AG04449 (cell line): Measurements from ENCODE around the gene NPIPB8.
A peak's percentile ranks its signal among the peaks of the same experiment; 100 is the strongest.
"Not testable (repeated sequence)": the region's sequence is repeated elsewhere in the genome, so short reads cannot be mapped to it uniquely, and the experiment has no call there.

Source experiments
- CTCF ChIA-PET: fragments of 350-600 bp; formaldehyde crosslinking; extraction: SDS; loops from one replicate; lab custom pipeline; 2021; ENCODE audit warnings: antibody characterized with exemption; lab: Yijun Ruan, JAX
- POLR2A ChIA-PET: fragments of 400-600, 350-600 bp; formaldehyde crosslinking; extraction: SDS; loops from one replicate; lab custom pipeline; 2020; ENCODE audit warnings: antibody characterized with exemption, inconsistent platforms; lab: Yijun Ruan, JAX
- DNase-seq: peaks from one replicate; pipeline ENCODE4 v3.0.0-alpha.2; 2010; ENCODE audit warnings: low read depth, low spot score
- H3K4me3 ChIP-seq: 2 replicates; pipeline ENCODE4 v1.5.1; 2011; ENCODE audit warnings: low read depth, mild to moderate bottlenecking, control low read depth, low read length
- TF ChIP-seq, protein P1 (sequence below): IDR thresholded peaks from one replicate; pipeline ENCODE4 v1.5.1; 2011; ENCODE audit warnings: mild to moderate bottlenecking, moderate library complexity, low read length, control low read depth, inconsistent platforms; ENCODE audit not compliant: insufficient read depth; ENCODE audit errors: missing control alignments

Gene NPIPB8

DNA sequence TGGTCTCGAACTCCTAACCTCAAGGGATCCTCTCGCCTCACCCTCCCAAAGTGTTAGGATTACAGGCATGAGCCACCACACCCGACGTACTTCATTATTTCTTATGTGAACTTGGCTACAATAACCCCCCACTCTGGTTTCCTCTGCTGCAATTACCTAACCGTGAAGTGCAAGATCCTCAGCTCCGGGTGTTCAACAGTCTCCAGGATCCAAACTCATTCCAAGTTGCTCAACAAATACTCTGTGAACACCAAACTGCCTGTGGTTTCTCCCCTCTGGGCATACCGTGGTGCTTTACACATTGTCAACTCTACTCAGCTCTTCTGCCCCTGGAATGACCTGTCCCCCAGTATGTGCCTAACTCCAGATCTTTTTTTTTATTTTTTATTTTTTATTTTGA, 21.2 kb upstream of the NPIPB8 start:
- TF ChIP-seq, protein P1, sequence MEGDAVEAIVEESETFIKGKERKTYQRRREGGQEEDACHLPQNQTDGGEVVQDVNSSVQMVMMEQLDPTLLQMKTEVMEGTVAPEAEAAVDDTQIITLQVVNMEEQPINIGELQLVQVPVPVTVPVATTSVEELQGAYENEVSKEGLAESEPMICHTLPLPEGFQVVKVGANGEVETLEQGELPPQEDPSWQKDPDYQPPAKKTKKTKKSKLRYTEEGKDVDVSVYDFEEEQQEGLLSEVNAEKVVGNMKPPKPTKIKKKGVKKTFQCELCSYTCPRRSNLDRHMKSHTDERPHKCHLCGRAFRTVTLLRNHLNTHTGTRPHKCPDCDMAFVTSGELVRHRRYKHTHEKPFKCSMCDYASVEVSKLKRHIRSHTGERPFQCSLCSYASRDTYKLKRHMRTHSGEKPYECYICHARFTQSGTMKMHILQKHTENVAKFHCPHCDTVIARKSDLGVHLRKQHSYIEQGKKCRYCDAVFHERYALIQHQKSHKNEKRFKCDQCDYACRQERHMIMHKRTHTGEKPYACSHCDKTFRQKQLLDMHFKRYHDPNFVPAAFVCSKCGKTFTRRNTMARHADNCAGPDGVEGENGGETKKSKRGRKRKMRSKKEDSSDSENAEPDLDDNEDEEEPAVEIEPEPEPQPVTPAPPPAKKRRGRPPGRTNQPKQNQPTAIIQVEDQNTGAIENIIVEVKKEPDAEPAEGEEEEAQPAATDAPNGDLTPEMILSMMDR, result no peak
- no peak for DNase-seq
- ChIA-PET CTCF (interaction anchor here (0.7 to 0.9 kb wide), 3 partner anchors 14 to 328 kb away, joined by 3 to 4 read pairs (median 3); no protein-coding TSS in a partner anchor), POLR2A (no interaction called here)
- H3K4me3 ChIP-seq, result no peak overlapping the region

DNA sequence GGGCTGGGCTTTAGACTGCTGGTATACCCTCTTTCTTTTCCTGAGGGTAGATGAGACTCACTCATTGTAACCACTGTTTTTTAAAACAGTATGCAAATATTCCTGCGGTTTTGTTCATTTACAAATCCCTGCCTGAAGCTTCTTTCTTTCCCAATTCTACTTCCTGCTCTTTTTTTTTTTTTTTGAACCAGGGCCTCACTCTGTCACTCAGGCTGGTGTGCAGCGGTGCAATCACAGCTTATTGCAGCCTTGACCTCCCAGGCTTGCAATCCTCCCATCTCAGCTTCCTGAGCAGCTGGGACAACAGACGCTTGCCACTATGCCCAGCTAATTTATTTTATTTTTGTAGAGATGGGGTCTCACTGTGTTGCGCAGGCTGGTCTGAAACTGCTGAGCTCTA, 20.0 kb upstream of the NPIPB8 start:
- TF ChIP-seq, protein P1, result no peak

DNA sequence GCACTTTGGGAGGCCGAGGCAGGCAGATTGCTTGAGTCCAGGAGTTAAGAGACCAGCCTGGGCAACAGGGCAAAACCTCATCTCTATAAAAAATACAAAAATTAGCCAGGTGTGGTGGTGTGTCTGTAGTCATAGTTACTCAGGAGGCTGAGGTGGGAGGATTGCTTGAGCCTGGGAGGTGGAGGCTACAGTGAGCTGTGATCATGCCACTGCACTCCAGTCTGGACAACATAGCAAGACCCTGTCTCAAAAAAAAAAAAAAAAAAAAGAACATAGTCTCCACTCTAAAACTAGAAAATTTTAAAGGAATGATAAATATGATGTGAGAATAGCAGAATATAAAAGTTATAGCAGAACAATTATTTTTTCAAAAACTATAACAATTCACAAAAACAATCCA, 17.5 kb upstream of the NPIPB8 start:
- H3K4me3 ChIP-seq, POLR2A ChIA-PET, CTCF ChIA-PET: not testable (repeated sequence)

More for the DNA sequence above, 20.0 kb upstream of the NPIPB8 start:
- POLR2A ChIA-PET, result no interaction called here
- no peak for DNase-seq
- no peak overlapping the region for H3K4me3 ChIP-seq
- CTCF ChIA-PET, result interaction anchor here (0.7 kb wide), 1 partner anchor 10 kb away, joined by 3 read pairs; no protein-coding TSS in a partner anchor

DNA sequence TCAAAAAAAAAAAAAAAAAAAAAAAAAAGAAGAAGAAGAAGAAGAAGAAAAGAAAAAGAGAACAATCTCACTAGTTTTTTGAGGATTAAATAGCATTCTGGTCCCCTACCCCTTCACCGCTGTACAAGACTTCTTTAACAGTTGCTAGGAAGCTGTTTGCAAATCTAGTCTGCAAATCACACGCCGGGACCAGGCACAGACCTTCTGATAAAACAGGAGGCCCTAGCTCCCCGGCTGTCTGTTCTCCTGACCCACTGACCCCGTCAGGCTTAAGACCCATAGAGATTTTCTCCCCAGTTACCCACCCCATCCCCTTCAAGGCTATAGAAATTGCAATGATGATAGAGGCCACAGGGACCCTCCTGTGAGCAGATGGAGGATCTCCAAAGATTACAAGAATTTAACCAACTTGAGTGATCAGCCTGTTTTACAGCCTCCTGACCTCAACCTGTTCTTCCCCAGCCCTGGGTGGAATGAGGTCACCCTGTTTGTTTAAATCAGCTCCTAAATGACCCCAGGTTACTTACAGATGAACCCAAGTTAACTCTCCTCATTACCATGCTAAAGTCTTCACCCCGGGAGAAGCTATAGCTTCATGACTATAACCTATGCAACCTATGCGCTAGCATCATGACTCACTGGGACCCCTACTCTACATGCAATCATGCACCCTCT, 16.2 kb upstream of the NPIPB8 start:
- CTCF ChIA-PET, result no interaction called here
- no peak for DNase-seq
- POLR2A ChIA-PET, result no interaction called here
- no peak overlapping the region for H3K4me3 ChIP-seq
- TF ChIP-seq, protein P1, result no peak

More for the DNA sequence above, 17.5 kb upstream of the NPIPB8 start:
- not testable (repeated sequence) for DNase-seq

DNA sequence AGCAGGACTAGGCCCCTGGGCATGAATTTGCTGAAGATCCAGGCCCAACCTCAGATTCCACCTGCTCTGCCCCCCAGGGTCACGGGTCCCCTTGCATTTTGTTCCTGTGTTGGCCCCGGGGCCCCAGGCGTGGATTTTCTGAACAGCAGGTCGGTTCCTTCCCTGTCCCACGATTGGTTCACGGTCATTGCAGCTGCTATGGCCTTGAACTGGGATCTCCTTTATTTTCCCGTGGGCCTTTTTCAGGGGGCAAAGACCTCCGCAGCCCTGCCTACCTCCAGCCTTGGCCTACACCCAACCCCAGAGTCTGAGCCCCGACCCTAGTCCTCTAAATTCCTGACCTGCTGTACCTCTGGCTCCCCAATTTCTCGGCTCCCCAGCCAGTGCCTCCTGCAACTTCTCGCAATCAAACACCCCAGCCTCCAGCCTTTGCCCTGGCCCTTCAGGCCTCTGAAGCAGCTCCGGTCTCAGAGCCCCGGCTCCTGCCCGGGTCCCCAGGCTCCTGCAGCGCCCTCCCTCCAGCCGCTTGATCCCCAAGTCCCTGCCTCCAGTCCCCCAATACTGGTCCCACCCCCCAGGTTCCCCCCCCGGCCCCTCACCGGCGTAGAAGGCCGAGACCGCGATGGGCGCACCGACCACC, 15.2 kb upstream of the NPIPB8 start:
- POLR2A ChIA-PET, H3K4me3 ChIP-seq, CTCF ChIA-PET, DNase-seq: not testable (repeated sequence)

DNA sequence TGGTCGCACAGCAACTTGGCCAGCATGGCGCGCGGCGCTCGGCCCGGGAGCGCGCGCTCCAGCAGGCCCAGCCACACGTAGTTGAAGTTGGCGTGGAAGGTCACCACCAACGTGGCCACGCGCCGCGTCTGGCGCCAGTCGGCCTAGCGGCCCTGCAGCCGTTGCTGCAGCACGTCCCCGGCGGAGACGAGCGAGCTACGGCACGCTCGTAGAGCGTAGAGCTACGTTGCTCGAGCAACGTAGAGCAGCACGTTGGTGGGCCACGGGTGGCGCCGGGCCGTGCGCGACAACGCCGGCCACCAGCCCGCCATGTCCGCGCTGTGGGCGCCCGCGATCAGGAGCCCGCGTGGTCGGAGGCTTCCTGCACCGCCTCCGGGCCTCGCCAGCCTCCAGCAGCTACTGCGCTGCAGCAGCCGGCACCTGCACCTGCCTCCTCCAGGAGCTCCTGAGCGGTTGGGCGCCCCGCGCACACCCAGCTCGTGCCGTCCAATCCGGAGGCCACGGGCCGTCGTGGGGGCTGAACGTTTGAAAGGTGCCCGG, 14.6 kb upstream of the NPIPB8 start:
- CTCF ChIA-PET, result no interaction called here
- POLR2A ChIA-PET, result no interaction called here
- DNase-seq, result no peak
- no peak overlapping the region for H3K4me3 ChIP-seq
- TF ChIP-seq, protein P1, result no peak

DNA sequence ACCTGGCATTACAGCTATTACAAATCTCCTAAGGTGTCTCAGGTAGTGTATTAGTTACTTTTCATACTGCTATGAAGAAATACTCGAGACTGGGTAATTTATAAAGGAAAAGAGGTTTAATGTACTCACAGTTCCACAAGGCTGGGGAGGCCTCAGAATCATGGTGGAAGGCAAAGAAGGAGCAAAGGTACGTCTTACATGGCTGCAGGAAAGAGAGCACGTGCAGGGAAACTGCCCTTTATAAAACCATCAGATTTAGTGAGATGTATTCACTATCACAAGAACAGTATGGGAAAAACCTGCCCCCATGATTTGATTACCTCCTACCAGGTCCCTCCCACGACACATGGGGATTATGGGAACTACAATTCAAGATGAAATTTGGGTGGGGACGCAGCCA, 7.0 kb upstream of the NPIPB8 start:
- CTCF ChIA-PET, H3K4me3 ChIP-seq, POLR2A ChIA-PET, DNase-seq: not testable (repeated sequence)

DNA sequence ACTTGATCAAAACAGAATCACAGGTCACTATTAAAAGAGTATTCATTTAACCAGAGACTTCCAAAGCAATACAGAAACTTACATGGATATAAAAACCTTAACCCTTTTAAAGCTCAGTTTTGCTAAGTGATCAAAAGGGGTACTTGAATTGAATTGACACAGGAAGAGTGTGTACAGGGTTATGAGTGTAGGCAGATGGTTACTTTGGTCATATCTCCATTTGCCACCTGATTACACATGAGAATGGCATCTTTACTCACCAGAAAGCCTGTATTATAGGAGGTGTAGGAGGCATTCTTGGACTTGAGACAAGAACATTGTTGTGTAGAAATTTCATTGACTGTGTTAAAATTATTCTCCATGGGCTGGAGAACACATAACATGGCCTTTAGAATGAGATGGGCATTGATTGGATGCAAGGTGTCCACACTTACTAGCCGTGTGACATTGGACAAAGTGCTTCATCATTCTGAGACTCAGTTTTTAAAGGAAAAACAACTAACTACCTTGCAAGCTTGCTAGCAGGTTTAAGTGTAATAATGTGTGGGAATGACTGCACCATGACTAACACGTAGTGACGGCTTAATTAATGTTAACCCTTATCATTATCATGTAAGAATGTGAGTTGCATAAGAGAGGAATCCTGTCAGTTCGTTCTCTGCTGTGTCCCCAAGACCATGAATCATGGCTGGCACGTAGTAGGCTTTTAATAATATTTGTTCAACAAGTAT, 1.6 kb upstream of the NPIPB8 start:
- DNase-seq, result peak; percentile 10
- POLR2A ChIA-PET, CTCF ChIA-PET, H3K4me3 ChIP-seq: not testable (repeated sequence)

DNA sequence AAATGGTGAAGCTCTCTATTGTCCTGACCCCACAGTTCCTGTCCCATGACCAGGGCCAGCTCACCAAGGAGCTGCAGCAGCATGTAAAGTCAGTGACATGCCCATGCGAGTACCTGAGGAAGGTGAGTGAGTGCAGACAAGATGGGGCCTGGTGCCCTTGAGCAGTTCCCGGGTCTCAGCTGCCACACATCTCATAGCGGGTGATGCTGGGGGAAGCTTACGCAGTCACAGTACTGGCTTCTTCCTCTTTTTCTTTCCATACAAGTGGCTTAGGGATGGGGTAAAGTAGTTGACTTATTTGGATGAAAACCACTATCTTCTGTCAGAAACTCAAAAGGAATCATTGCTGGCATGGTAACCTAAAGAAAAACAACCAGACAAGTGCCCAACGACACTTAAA, 494 bp downstream of the NPIPB8 start:
- CTCF ChIA-PET, DNase-seq, H3K4me3 ChIP-seq, POLR2A ChIA-PET: not testable (repeated sequence)

DNA sequence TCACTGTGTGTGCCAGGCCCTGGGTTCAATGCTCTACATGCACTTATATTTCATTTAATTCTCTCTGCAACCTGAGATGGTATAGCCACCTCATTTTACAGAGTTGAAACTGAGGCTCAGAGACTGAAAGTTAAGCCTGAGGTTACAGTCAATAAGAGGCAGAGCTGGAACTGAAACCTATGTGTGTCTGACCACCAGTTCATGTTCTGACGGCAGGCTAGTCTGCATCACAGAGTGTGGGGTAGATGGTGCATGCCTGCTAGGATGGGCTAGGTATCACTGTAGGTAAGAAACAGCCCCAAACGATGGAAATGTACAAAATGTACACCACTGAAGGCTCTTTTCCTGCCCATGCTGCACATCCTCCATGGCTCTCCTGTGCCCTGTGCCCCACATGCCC, 2.1 kb downstream of the NPIPB8 start:
- DNase-seq, POLR2A ChIA-PET, CTCF ChIA-PET, H3K4me3 ChIP-seq: not testable (repeated sequence)

DNA sequence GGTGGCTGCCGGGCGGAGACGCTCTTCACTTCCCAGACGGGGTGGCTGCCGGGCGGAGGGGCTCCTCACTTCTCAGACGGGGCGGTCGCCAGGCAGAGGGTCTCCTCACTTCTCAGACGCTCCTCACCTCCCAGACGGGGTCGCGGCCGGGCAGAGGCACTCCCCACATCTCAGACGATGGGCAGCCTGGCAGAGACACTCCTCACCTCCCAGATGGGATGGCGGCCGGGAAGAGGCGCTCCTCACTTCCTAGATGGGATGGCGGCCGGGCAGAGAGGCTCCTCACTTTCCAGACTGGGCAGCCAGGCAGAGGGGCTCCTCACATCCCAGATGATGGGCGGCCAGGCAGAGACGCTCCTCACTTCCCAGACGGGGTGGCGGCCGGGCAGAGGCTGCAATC, 28.4 kb downstream of the NPIPB8 start:
- CTCF ChIA-PET, H3K4me3 ChIP-seq, POLR2A ChIA-PET, DNase-seq: not testable (repeated sequence)
